Measurements from ENCODE around the gene ANKRD55. TPM values are rescaled to one million over a fixed set of nuclear protein-coding genes. Genes with fewer than 3 reads are reported as not detected.

Gene ANKRD55
- total and polyA plus RNA-seq, 10 donors = 0.42 to 9.0 (median 2.3) TPM

DNA sequence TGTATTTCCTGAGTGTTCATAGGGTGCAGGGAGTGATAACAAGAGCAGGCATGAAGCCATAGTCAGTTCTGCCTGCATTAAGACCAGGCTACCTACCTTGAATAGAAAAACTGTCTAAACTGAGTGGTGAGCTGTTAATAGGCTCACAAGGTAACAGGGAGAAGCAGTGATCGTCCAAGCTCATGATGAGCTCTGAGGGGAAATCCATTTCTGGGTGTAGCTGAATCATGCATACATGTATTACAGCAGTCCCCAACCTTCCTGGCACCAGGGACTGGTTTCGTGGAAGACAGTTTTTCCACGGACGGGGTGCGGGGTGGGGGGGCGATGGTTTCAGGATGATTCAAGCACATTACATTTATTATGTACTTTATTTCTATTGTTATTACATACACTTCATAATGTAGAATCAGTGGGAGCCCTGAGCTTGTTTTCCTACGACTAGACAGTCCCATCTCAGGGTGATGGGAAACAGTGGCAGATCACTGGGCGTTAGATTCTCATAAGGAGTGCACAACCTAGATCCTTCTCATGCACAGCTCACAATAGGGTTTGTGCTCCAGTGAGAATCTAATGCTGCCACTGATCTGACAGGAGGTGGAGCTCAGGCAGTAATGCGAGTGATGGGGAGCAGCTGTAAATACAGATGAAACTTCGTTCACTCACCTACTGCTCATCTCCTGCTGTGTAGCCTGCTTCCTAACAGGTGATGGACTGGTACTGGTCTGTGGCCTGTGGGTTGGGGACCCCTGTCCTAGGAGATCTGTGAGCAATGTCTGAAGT, 138.4 kb downstream of the ANKRD55 start:
- peaks cover 11 to 37% (median 24%) of the 10 kb centered on the region in 6 donors for H3K4me1 ChIP-seq
- no peak overlapping the region for H3K4me3 ChIP-seq
- H3K27ac ChIP-seq = peak overlapping the region in 1 of 8 donors; percentile 18
- no peaks in the 10 kb centered on the region for H3K27me3 ChIP-seq (replicated peaks in 1 of 7)
- intact Hi-C loops (cut with DNase I; ENCODE audit: low total_unique reads) = no loop called here
- WGBS, 5 donors = 70 to 87% (median 79%) methylated on average over 10 of the region's 10 CpGs
- DNase-seq = no peak
- H3K9me3 ChIP-seq = no peaks in the 10 kb centered on the region
- no peaks in the 10 kb centered on the region for H3K36me3 ChIP-seq
- TF ChIP-seq POLR2AphosphoS5 (IDR thresholded peaks at IDR 0.05) (no peak), POLR2A (IDR thresholded peaks at IDR 0.05) (no peak), CTCF (IDR thresholded peaks at IDR 0.05 in 8 of 11, conservative IDR thresholded peaks at IDR 0.05 in 3 of 11) (no peak)

DNA sequence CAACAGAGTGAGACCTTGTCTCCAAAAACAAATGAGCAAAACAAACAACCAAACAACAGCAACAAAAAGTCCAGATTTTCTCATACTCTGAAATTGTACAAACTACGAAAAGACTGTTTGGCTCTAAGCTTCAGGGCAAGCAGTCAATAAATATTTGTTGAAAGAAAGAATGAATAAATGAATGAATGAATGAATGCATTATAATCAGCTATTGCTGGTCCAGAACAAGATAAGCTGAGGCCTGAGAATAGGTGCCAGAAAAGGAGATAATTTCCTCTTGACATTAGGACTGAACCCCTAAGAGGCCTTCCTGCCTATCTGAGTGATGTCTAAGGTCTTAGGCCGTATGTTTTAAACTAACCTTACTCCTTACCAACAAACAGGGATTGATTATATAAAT, 139.2 kb downstream of the ANKRD55 start:
- Histone ChIP-seq H3K4me3 (no peak overlapping the region), H3K36me3 (no peaks in the 10 kb centered on the region), H3K4me1 (peaks cover 4 to 30% (median 20%) of the 10 kb centered on the region in 6 donors), H3K27me3 (replicated peaks in 1 of 7) (no peaks in the 10 kb centered on the region), H3K27ac (peak overlapping the region in 1 of 8 donors; percentile 18), H3K9me3 (no peaks in the 10 kb centered on the region)
- TF ChIP-seq CTCF (IDR thresholded peaks at IDR 0.05 in 8 of 11, conservative IDR thresholded peaks at IDR 0.05 in 3 of 11) (no peak), POLR2A (IDR thresholded peaks at IDR 0.05) (no peak), POLR2AphosphoS5 (IDR thresholded peaks at IDR 0.05) (no peak)
- intact Hi-C loops (cut with DNase I; ENCODE audit: low total_unique reads) = no loop called here
- WGBS, 5 donors = 88 to 94% (median 90%) methylated on average over 2 of the region's 2 CpGs
- no peak for DNase-seq

DNA sequence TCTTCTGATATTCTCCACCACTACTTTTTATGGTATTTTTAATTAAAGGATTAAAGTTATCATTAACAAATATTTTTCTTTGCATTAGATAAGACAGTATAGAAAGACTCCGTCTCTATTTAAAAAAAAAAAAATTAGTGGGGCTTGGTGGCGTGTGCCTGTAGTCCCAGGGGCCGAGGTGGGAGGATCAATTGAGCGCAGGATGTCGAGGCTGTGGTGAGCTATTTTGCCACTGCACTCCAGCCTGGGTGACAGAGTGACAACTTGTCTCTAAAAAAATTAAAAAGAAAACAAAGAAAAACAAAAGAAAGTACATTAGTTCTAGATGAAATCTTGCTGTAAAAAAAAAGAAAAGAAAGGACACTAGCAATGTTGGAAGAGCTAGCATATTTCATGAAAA, 141.0 kb downstream of the ANKRD55 start:
- Histone ChIP-seq H3K9me3 (no peaks in the 10 kb centered on the region), H3K27me3 (replicated peaks in 1 of 7) (no peaks in the 10 kb centered on the region), H3K36me3 (no peaks in the 10 kb centered on the region), H3K27ac (peak overlapping the region in 2 of 8 donors; percentile 45), H3K4me3 (no peak overlapping the region), H3K4me1 (peaks cover 0 to 20% (median 14%) of the 10 kb centered on the region in 6 donors)
- 60 to 89% (median 70%) methylated on average over 5 of the region's 5 CpGs for WGBS, 5 donors
- no peak for DNase-seq
- intact Hi-C loops (cut with DNase I; ENCODE audit: low total_unique reads) = no loop called here
- no peak for TF ChIP-seq POLR2AphosphoS5 (IDR thresholded peaks at IDR 0.05)
- no peak for TF ChIP-seq CTCF (IDR thresholded peaks at IDR 0.05 in 8 of 11, conservative IDR thresholded peaks at IDR 0.05 in 3 of 11)

GRCh38 chr5:56091664-56092063, 141.5 kb downstream of the ANKRD55 start:
- TF ChIP-seq CTCF (IDR thresholded peaks at IDR 0.05 in 8 of 11, conservative IDR thresholded peaks at IDR 0.05 in 3 of 11) (no peak), POLR2AphosphoS5 (IDR thresholded peaks at IDR 0.05) (no peak), POLR2A (IDR thresholded peaks at IDR 0.05) (no peak)
- H3K27me3 ChIP-seq (replicated peaks in 1 of 7) = no peaks in the 10 kb centered on the region
- peaks cover 0 to 20% (median 14%) of the 10 kb centered on the region in 6 donors for H3K4me1 ChIP-seq
- H3K36me3 ChIP-seq = no peaks in the 10 kb centered on the region
- DNase-seq = no peak
- H3K27ac ChIP-seq = peak overlapping the region in 5 of 8 donors; percentile 7 to 45 (median 28)
- intact Hi-C loops (cut with DNase I; ENCODE audit: low total_unique reads) = no loop called here
- H3K9me3 ChIP-seq = no peaks in the 10 kb centered on the region
- H3K4me3 ChIP-seq = no peak overlapping the region
